OCI-LY7 (cell line): Measurements from ENCODE around the gene PEPD. TPM values are rescaled to one million over a fixed set of nuclear protein-coding genes. Genes with fewer than 3 reads are reported as not detected.

ENCODE experiments used
- BruUV-seq: library from RNA; stranded (reverse); fragments of 400-500 nt; replicated peaks from 2 replicates; lab custom pipeline; 2021; lab: Mats Ljungman, UMichigan
- CTCF ChIA-PET: fragments of 300-600 bp; sonication (Branson Sonifier 250); formaldehyde crosslinking; loops from one replicate; lab custom pipeline; 2022; ENCODE audit warnings: antibody characterized with exemption; ENCODE audit not compliant: unreplicated experiment; lab: Charles Lee
- POLR2A ChIA-PET: fragments of 300-600 bp; sonication (Branson Sonifier 250); formaldehyde crosslinking; loops from one replicate; lab custom pipeline; 2022; ENCODE audit warnings: antibody characterized with exemption; lab: Charles Lee
- DNase-seq: peaks from one replicate; pipeline ENCODE4 v3.0.0-alpha.2; 2015; ENCODE audit warnings: low spot score
- H2AFZ ChIP-seq: fragments of 200-600 bp; sonication (generic), shearing (Covaris generic); 2 replicates; pipeline ENCODE4 v1.6.1; 2014; ENCODE audit warnings: mild to moderate bottlenecking, antibody characterized with exemption, low read length, moderate library complexity
- H3K27ac ChIP-seq: fragments of 200-600 bp; sonication (generic); 2 replicates; pipeline ENCODE4 v1.5.1; 2014; ENCODE audit warnings: mixed run types, low read depth, mild to moderate bottlenecking, moderate library complexity, low read length, inconsistent platforms; ENCODE audit not compliant: poor library complexity, severe bottlenecking
- H3K36me3 ChIP-seq: fragments of 200-600 bp; sonication (generic); 2 replicates; pipeline ENCODE4 v1.6.1; 2014; ENCODE audit warnings: mild to moderate bottlenecking, antibody characterized with exemption, low read length, moderate library complexity, mixed read lengths; ENCODE audit not compliant: insufficient read depth
- H3K4me1 ChIP-seq: fragments of 200-600 bp; sonication (generic); 2 replicates; pipeline ENCODE4 v1.5.1; 2014; ENCODE audit warnings: mild to moderate bottlenecking, low read length; ENCODE audit not compliant: insufficient read depth, poor library complexity, severe bottlenecking
- H3K4me2 ChIP-seq: fragments of 200-600 bp; sonication (generic); 2 replicates; pipeline ENCODE4 v1.6.1; 2014; ENCODE audit warnings: mild to moderate bottlenecking, low read length
- H3K4me3 ChIP-seq: fragments of 200-600 bp; sonication (generic); 2 replicates; pipeline ENCODE4 v1.5.1; 2014; ENCODE audit warnings: mild to moderate bottlenecking, low read depth, low read length; ENCODE audit not compliant: poor library complexity, severe bottlenecking
- H3K79me2 ChIP-seq: fragments of 200-600 bp; sonication (generic); 2 replicates; pipeline ENCODE4 v1.6.1; 2016; ENCODE audit warnings: low read depth, mild to moderate bottlenecking, low read length, moderate library complexity, mixed read lengths; ENCODE audit not compliant: insufficient read depth
- H3K9me2 ChIP-seq: fragments of 200-600 bp; sonication (generic); 2 replicates; pipeline ENCODE4 v1.6.1; 2016; ENCODE audit warnings: mild to moderate bottlenecking, low read length, mixed read lengths; ENCODE audit not compliant: insufficient read depth
- H3K9me3 ChIP-seq: fragments of 200-600 bp; sonication (generic); 2 replicates; pipeline ENCODE4 v1.6.1; 2014; ENCODE audit warnings: mild to moderate bottlenecking, mixed run types, low read length, mixed read lengths
- H4K20me1 ChIP-seq: fragments of 200-600 bp; sonication (generic); 2 replicates; pipeline ENCODE4 v1.6.1; 2014; ENCODE audit warnings: mild to moderate bottlenecking, antibody characterized with exemption, low read length, moderate library complexity, mixed read lengths; ENCODE audit not compliant: insufficient read depth
- EZH2phosphoT487 ChIP-seq: fragments of 200-600 bp; sonication (generic); IDR thresholded peaks from 2 replicates; pipeline ENCODE4 v1.6.1; 2018; ENCODE audit warnings: low read depth, borderline replicate concordance, mild to moderate bottlenecking, mixed run types, antibody characterized with exemption, low read length, moderate library complexity, mixed read lengths
- intact Hi-C: fragments of 100-400 bp; cut with micrococcal nuclease; formaldehyde crosslinking; loops from one replicate; pipeline ENCODE4 v1.10.0; 2022; ENCODE audit not compliant: unreplicated experiment
- total RNA-seq, 2 experiments: library from RNA; depleted of rRNA in 1 of 2; stranded (reverse); fragments of >200 nt in 1 of 2; shearing (Covaris generic) in 1 of 2; gene quantifications; 2 replicates each; pipeline ENCODE4 v1.2.3, GENCODE V29; 2014 to 2022
- TF ChIP-seq, protein P1 (sequence below): fragments of 200-600 bp; sonication (generic); conservative IDR thresholded peaks from 2 replicates; pipeline ENCODE4 v1.5.1; 2014; ENCODE audit warnings: mild to moderate bottlenecking, antibody characterized with exemption, low read length, moderate library complexity, mixed read lengths

PEPD gene
- total RNA-seq, 2 experiments from 2014 or later: 24.4 to 29.7 TPM

- Histone ChIP-seq H3K4me2 (no peak overlapping the region), H2AFZ (no peak overlapping the region), H3K4me1 (no peaks in the 10 kb centered on the region), H3K79me2 (no peaks in the 10 kb centered on the region), H4K20me1 (no peaks in the 10 kb centered on the region), H3K27ac (no peak overlapping the region), H3K36me3 (no peaks in the 10 kb centered on the region), H3K4me3 (no peak overlapping the region), H3K9me3 (no peaks in the 10 kb centered on the region), H3K9me2 (no peaks in the 10 kb centered on the region)
- no peak for DNase-seq
- no peak for TF ChIP-seq EZH2phosphoT487
- TF ChIP-seq, protein P1, sequence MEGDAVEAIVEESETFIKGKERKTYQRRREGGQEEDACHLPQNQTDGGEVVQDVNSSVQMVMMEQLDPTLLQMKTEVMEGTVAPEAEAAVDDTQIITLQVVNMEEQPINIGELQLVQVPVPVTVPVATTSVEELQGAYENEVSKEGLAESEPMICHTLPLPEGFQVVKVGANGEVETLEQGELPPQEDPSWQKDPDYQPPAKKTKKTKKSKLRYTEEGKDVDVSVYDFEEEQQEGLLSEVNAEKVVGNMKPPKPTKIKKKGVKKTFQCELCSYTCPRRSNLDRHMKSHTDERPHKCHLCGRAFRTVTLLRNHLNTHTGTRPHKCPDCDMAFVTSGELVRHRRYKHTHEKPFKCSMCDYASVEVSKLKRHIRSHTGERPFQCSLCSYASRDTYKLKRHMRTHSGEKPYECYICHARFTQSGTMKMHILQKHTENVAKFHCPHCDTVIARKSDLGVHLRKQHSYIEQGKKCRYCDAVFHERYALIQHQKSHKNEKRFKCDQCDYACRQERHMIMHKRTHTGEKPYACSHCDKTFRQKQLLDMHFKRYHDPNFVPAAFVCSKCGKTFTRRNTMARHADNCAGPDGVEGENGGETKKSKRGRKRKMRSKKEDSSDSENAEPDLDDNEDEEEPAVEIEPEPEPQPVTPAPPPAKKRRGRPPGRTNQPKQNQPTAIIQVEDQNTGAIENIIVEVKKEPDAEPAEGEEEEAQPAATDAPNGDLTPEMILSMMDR: no peak
- intact Hi-C loops: no loop called here
- ChIA-PET POLR2A (no interaction called here), CTCF (no interaction called here)
- BruUV-seq: no TSS peak
Measured at GRCh38 chr19:33471111-33471996, 50.2 kb downstream of the PEPD start.

DNA sequence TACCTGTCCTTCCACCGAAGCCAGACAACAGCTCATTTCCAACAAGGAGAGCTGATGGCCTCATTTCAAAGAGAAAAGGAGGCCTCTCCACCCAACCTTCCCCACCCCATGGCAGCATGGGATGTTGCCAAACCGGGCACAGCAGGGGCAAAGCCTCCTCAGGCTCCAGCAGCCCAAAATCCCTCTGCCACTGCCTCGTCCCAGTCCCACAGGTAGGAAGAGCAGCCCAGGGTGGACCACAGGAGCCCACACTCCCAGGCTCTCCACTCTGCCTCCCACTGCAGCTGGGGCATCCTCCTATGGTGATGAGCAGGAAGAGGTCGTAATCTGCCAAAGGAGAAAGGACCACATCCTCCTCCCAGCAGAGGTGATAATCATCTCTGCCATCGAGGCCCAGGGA lies 50.9 kb downstream of the PEPD start:
- DNase-seq: no peak
- TF ChIP-seq, protein P1: no peak
- no peak for TF ChIP-seq EZH2phosphoT487
- H3K9me3 ChIP-seq: no peaks in the 10 kb centered on the region
- no peaks in the 10 kb centered on the region for H4K20me1 ChIP-seq
- ChIA-PET CTCF (no interaction called here), POLR2A (no interaction called here)
- H2AFZ ChIP-seq: no peak overlapping the region
- H3K27ac ChIP-seq: no peak overlapping the region
- H3K4me3 ChIP-seq: no peak overlapping the region
- H3K9me2 ChIP-seq: no peaks in the 10 kb centered on the region
- H3K36me3 ChIP-seq: no peaks in the 10 kb centered on the region
- no TSS peak for BruUV-seq
- no peak overlapping the region for H3K4me2 ChIP-seq
- intact Hi-C loops: no loop called here
- no peaks in the 10 kb centered on the region for H3K4me1 ChIP-seq
- H3K79me2 ChIP-seq: no peaks in the 10 kb centered on the region

DNA sequence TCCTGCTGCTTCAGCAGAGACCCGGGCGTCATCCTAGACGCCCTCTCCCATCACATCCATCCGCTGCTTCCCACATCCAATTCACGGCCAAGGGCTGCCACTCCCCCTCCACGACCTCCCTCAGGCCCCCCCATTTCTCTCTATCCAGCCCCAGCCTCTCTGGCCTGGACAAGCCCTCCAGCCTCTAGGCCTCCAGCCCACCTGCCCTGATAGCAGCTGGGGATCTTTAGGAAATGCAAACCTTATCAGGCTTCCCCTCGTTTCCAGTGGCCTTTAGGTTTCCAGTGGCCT lies 51.6 kb downstream of the PEPD start:
- no peak overlapping the region for H3K27ac ChIP-seq
- no peaks in the 10 kb centered on the region for H3K79me2 ChIP-seq
- POLR2A ChIA-PET: no interaction called here
- no peak for TF ChIP-seq EZH2phosphoT487
- TF ChIP-seq, protein P1: no peak
- CTCF ChIA-PET: no interaction called here
- H3K9me2 ChIP-seq: no peaks in the 10 kb centered on the region
- no peak overlapping the region for H3K4me3 ChIP-seq
- H2AFZ ChIP-seq: no peak overlapping the region
- H3K4me1 ChIP-seq: no peaks in the 10 kb centered on the region
- H3K9me3 ChIP-seq: no peaks in the 10 kb centered on the region
- BruUV-seq: no TSS peak
- intact Hi-C loops: no loop called here
- no peaks in the 10 kb centered on the region for H3K36me3 ChIP-seq
- no peak for DNase-seq
- H3K4me2 ChIP-seq: no peak overlapping the region
- no peaks in the 10 kb centered on the region; the same call in 1 of the 2 replicates for H4K20me1 ChIP-seq
